GM04503 (cell line): ENCODE measurements around the gene LAMTOR4.
A peak's percentile ranks its signal among the peaks of the same experiment; 100 is the strongest.
"Not testable (repeated sequence)": the region's sequence is repeated elsewhere in the genome, so short reads cannot be mapped to it uniquely, and the experiment has no call there.

ENCODE experiments used
- DNase-seq: peaks from one replicate; pipeline ENCODE4 v3.0.0-alpha.2; 2012; ENCODE audit warnings: low read depth

The LAMTOR4 gene

GRCh38 chr7:100171087-100171681 lies 22.5 kb downstream of the LAMTOR4 start:
- DNase-seq = no peak

DNA sequence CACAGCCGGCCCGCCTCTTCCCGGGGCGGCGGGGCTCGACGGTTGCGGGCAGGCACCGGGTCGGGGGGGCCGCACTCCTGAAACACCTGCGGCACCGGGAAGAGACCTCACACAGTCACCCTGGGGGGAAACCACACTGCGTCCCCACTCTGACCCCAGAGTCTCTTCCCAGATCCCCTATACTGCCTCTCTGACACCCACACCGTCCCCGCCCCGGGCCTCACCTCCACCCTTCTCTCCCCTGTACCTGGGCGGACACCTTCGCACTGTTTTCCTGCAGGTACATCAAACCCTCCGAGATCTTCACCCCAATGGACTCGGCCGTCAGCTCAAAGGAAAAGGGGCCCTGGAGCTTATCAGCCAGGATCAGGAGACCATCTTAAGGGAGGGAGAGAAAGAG lies 23.1 kb downstream of the LAMTOR4 start:
- no peak for DNase-seq

- no peak for DNase-seq
These were observed 25.2 kb downstream of the LAMTOR4 start for GRCh38 chr7:100173806-100174495.

DNA sequence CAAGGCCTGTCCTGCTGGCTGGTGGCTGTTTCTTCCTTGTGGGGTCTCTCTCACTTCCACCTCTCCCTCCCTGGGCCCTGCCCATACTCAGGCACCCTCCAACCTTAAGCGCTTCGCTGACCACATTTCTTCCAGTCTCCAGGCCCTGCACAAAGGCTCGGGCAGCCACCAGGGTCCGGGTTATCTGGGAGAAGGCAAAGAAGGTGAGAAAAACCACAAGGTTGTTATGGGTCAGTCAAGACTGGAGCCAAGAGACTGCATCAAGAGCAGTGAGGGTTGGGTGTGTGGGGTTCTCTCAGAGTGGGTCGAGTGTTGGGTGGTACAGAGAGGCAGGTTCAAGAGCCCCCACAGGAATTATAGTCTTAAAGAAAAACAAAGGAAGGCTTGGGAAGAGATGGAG lies 25.9 kb downstream of the LAMTOR4 start:
- no peak for DNase-seq

- DNase-seq = no peak
These were observed 26.7 kb downstream of the LAMTOR4 start for GRCh38 chr7:100175296-100175935.

DNA sequence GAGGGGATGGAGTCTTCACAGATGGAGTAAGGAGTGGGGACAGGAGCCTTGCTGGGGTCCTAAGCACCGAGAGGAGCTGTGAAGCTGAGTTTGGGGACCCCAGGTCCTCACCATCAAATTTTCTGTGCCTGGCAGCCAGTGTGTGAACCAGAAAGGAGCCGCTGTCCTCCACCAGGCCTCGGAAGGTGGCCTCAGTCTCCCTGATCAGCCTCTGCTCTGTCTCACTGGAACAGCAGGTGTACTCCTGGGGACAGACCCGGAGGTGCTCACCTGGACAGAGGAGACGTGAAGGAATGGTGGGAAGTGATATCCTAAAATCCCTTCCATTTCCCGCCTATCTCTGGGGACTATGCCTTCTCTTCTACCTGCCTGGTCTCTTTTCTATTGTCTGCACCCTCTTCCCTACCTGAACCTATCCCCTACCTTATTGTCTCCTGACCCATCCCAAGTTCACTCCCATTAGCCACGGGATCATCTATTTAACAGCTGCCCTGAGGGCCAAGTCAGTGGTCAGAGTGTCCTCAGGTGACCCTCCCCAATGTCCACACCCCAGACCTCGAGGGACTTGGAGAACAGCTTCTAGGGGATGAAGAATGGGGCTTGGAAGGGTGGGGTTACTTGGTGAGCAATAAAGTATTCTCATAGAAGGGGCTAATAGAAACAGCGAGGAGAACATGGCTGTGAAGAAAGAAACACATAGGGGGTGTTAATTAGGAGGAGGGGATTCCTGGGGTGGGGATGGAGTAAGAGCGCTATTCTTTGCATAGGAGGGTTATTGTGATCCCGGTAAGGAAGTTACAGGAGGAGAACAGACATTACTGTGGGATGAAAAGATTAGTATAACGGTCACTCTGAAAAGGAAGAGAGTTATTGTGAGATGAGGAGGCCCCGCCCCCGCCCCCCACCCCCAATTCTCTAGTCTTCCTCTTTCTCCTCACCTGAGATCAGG lies 27.7 kb downstream of the LAMTOR4 start:
- DNase-seq = no peak

- DNase-seq = peak; percentile 69
These were observed 28.6 kb downstream of the LAMTOR4 start, which contains the start of the genes GPC2 and STAG3 for GRCh38 chr7:100177045-100178001. TSS of gene GPC2 (minus strand) at chr7:100177381. CDS start at chr7:100177199, 182 bp downstream. TSS of gene STAG3 (plus strand) at chr7:100177918. CDS start at chr7:100180557, 2,639 bp downstream.

DNA sequence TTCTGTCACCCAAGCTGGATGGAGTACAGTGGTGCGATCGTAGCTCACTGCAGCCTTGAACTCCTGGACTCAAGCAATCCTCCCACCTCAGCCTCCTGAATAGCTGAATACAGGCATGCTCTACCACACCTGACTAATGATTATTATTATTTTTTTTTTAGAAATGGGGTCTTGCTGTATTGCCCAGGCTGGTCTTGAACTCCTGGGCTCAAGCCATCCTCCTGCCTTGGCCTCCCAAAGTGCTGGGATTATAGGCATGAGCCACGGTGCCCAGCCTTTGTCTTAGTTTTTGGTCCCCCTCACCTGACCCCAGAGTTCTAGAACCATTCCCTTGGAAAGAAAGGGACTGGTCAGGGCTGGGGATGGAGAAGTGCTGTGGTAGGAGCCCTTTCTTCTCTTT lies 31.4 kb downstream of the LAMTOR4 start:
- not testable (repeated sequence) for DNase-seq

GRCh38 chr7:100182616-100183015 lies 33.9 kb downstream of the LAMTOR4 start:
- not testable (repeated sequence) for DNase-seq

DNA sequence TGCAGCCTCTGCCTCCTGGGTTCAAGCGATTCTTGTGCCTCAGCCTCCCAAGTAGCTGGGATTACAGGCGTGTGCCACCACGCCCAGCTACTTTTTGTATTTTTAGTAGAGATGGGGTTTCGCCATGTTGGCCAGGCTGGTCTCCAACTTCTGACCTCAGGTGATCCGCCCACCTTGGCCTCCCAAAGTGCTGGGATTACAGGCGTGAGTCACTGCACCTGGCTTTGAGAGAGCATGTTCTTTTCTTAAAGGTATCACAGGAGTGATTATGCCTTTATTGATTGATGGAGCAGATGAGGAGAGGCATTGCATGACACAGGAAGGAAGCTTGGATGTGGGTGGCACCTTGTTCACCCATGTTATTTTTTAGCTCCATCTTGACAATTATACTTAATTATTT lies 34.4 kb downstream of the LAMTOR4 start:
- not testable (repeated sequence) for DNase-seq

DNA sequence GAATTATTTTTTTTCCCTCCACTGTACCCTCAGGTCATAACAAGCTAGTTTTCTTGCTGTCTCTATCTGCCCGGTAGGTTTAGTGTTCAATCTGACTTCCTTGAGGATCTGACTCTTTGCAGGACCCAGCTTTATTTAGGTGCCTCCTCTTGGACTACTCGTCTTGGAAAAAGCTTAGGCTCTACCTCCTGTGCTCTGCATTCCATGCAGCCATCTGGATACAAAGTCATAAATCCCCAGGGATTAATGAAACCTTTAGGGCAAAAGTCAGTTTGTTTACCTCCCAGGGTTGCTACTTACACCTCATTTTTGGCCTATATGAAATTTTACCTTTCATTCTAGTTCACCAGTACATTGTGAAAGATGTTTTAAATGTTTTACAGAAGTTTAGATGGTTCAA lies 37.0 kb downstream of the LAMTOR4 start:
- no peak for DNase-seq

GRCh38 chr7:100189061-100189460 lies 40.3 kb downstream of the LAMTOR4 start:
- DNase-seq = no peak

- no peak for DNase-seq
These were observed 41.5 kb downstream of the LAMTOR4 start for GRCh38 chr7:100190048-100190711.

DNA sequence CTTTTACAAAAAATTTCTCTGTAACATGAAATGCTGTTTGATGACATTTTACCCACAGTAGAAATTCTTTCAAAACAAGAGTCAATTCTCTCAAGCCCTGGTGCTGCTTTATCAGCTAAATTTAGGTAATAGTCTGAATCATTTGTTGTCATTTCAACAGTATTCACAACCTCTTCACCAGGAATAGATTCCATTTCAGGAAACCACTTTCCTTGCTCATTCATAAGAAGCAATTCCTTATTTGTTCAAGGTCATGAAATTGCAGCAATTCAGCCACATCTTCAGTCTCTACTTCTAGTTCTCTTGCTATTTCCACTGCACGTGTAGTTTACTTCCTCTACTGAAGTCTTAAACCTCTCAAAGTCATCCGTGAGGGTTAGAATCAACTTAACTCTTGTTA lies 43.1 kb downstream of the LAMTOR4 start:
- peak; percentile 41 for DNase-seq

DNA sequence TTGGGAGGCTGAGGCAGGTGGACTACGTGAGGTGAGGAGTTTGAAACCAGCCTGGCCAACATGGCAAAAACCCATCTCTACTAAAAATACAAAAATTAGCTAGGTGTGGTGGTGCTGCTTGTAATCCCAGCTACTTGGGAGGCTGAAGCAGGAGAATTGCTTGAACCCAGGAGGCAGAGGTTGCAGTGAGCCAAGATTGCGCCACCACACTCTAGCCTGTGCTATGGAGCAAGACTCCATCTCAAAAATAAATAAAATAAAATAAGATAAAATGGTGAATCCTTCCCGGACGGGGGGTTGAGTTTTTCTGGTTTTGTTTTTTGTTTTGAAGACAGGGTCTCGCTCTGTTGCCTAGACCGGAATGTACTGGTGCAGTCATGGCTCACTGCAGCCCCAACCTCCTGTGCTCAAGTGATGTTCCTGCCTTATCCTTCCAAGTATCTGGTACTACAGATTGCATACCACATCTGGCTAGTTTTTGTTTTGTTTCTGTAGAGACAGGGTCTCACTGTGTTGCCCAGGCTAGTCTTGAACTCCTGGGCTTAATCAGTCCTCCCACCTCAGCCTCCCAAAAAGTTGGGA lies 43.7 kb downstream of the LAMTOR4 start:
- not testable (repeated sequence) for DNase-seq

DNA sequence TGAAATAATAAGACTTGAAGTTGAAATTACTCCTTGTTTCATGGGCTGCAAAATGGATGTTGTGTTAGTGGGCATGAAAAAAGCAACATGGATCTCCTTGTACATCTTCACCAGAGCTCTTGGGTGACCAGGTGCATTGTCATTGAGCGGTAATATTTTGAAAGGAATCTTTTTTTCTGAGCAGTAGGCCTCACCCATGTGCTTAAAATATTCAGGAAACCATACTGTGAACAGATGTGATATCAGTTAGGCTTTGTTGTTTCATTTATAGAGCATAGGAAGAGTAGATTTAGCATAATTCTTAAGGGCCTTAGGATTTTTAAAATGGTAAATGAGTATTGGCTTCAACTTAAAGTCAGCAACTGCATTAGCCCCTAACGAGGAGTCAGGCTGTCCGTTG lies 44.3 kb downstream of the LAMTOR4 start:
- no peak for DNase-seq

DNA sequence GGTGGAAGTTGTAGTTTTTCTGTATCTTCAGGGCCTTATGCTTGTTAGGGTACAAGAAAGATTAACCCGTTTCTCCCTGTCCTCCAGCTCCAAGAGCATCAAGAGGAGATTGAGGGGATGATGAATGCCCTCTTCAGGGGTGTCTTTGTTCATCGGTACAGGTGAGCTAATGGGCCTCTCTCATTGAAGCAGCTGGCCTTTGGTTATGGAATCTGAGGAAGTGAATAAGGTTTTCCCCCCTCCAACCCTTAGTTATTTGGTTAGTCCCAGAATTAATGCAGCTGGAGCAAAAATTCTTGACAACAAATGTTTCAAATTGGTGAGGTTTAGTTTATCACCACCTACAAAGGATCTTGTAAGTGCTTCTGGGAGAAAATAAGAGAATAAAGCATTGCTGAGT lies 46.5 kb downstream of the LAMTOR4 start:
- DNase-seq = no peak

DNA sequence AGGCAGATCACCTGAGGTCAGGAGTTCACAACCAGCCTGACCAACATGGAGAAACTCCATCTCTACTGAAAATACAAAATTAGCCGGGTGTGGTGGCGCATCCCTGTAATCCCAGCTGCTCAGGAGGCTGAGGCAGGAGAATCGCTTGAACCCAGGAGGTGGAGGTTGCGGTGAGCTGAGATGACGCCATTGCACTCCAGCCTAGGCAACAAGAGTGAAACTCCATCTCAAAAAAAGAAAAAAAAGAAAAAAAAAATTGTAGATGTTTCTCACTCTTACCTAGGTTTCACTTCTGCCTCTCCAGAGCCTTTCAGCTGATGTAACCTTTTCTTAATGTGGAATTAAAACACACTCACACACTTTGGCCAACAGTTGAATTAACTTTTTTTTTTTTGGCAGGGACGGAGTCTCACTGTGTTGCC lies 47.2 kb downstream of the LAMTOR4 start:
- not testable (repeated sequence) for DNase-seq

GRCh38 chr7:100198266-100198665 lies 49.5 kb downstream of the LAMTOR4 start:
- DNase-seq = no peak

DNA sequence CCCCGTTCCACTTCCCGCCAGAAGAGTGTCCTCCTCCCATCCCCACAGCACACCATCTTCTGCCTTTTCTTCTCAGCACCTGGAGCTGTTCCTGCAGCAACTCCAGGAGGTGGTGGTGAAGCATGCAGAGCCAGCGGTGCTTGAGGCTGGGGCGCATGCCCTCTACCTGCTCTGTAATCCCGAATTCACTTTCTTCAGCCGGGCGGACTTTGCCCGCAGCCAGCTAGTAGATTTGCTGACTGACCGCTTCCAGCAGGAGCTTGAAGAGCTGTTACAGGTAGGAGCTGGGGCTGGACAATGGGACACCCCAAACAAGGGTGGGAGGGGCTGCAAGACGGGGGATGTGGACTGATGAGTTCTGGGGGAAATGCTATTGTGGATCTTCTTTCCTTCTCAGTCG lies 52.0 kb downstream of the LAMTOR4 start:
- no peak for DNase-seq
